ENCODE results near the gene NEUROD1.
A peak's percentile ranks its signal among the peaks of the same experiment; 100 is the strongest.

NEUROD1 gene

GRCh38 chr2:181660181-181660580 is 20.1 kb downstream of the NEUROD1 start:
- no peak for ATAC-seq (ENCODE audit: low read depth)
- H3K4me1 ChIP-seq (ENCODE audit: insufficient read depth, poor library complexity, severe bottlenecking) = no peaks in the 10 kb centered on the region
- H3K36me3 ChIP-seq (ENCODE audit: low read depth) = no peaks in the 10 kb centered on the region
- H3K4me3 ChIP-seq (ENCODE audit: severe bottlenecking) = no peak overlapping the region
- H3K27ac ChIP-seq (ENCODE audit: poor library complexity, severe bottlenecking) = no peak overlapping the region
- TF ChIP-seq CTCF (IDR thresholded peaks at IDR 0.05; ENCODE audit: poor library complexity, severe bottlenecking) = no peak
- DNase-seq (ENCODE audit: low spot score) = no peak
- H3K27me3 ChIP-seq (ENCODE audit: insufficient read depth, poor library complexity, severe bottlenecking) = peaks cover 20% of the 10 kb centered on the region
- H3K9me3 ChIP-seq (ENCODE audit: severe bottlenecking) = no peaks in the 10 kb centered on the region

GRCh38 chr2:181658444-181658843 is 21.9 kb downstream of the NEUROD1 start:
- no peak for TF ChIP-seq CTCF (IDR thresholded peaks at IDR 0.05; ENCODE audit: poor library complexity, severe bottlenecking)
- H3K27me3 ChIP-seq (ENCODE audit: insufficient read depth, poor library complexity, severe bottlenecking) = peaks cover 25% of the 10 kb centered on the region
- no peaks in the 10 kb centered on the region for H3K9me3 ChIP-seq (ENCODE audit: severe bottlenecking)
- ATAC-seq (ENCODE audit: low read depth) = no peak
- H3K4me3 ChIP-seq (ENCODE audit: severe bottlenecking) = no peak overlapping the region
- DNase-seq (ENCODE audit: low spot score) = no peak
- no peak overlapping the region for H3K27ac ChIP-seq (ENCODE audit: poor library complexity, severe bottlenecking)
- no peaks in the 10 kb centered on the region for H3K36me3 ChIP-seq (ENCODE audit: low read depth)
- H3K4me1 ChIP-seq (ENCODE audit: insufficient read depth, poor library complexity, severe bottlenecking) = no peaks in the 10 kb centered on the region

GRCh38 chr2:181657379-181657778 is 22.9 kb downstream of the NEUROD1 start:
- ATAC-seq (ENCODE audit: low read depth) (no peak), DNase-seq (ENCODE audit: low spot score) (no peak)
- H3K4me1 ChIP-seq (ENCODE audit: insufficient read depth, poor library complexity, severe bottlenecking) = no peaks in the 10 kb centered on the region
- TF ChIP-seq CTCF (IDR thresholded peaks at IDR 0.05; ENCODE audit: poor library complexity, severe bottlenecking) = no peak
- no peaks in the 10 kb centered on the region for H3K9me3 ChIP-seq (ENCODE audit: severe bottlenecking)
- H3K27ac ChIP-seq (ENCODE audit: poor library complexity, severe bottlenecking) = no peak overlapping the region
- H3K36me3 ChIP-seq (ENCODE audit: low read depth) = no peaks in the 10 kb centered on the region
- H3K4me3 ChIP-seq (ENCODE audit: severe bottlenecking) = no peak overlapping the region
- H3K27me3 ChIP-seq (ENCODE audit: insufficient read depth, poor library complexity, severe bottlenecking) = peaks cover 27% of the 10 kb centered on the region

GRCh38 chr2:181656450-181657291 is 23.6 kb downstream of the NEUROD1 start, which contains the start of gene CERKL:
Gene CERKL, minus strand, starts transcription at chr2:181657105. Its CDS starts 99 bp downstream, at chr2:181657006.
- peak; percentile 46 for DNase-seq (ENCODE audit: low spot score)
- Histone ChIP-seq H3K9me3 (ENCODE audit: severe bottlenecking) (no peaks in the 10 kb centered on the region), H3K27ac (ENCODE audit: poor library complexity, severe bottlenecking) (no peak within 1 kb of the TSS), H3K4me1 (ENCODE audit: insufficient read depth, poor library complexity, severe bottlenecking) (no peaks in the 10 kb centered on the region), H3K27me3 (ENCODE audit: insufficient read depth, poor library complexity, severe bottlenecking) (peaks cover 27% of the 10 kb centered on the region), H3K4me3 (ENCODE audit: severe bottlenecking) (peak within 1 kb of the TSS; percentile 35), H3K36me3 (ENCODE audit: low read depth) (no peaks in the 10 kb centered on the region)
- no peak for TF ChIP-seq CTCF (IDR thresholded peaks at IDR 0.05; ENCODE audit: poor library complexity, severe bottlenecking)
- ATAC-seq (ENCODE audit: low read depth) = peak; percentile 74

GRCh38 chr2:181655519-181655918 is 24.8 kb downstream of the NEUROD1 start:
- no peak for DNase-seq (ENCODE audit: low spot score)
- Histone ChIP-seq H3K27ac (ENCODE audit: poor library complexity, severe bottlenecking) (no peak overlapping the region), H3K4me1 (ENCODE audit: insufficient read depth, poor library complexity, severe bottlenecking) (no peaks in the 10 kb centered on the region), H3K9me3 (ENCODE audit: severe bottlenecking) (no peaks in the 10 kb centered on the region), H3K36me3 (ENCODE audit: low read depth) (no peaks in the 10 kb centered on the region), H3K4me3 (ENCODE audit: severe bottlenecking) (no peak overlapping the region), H3K27me3 (ENCODE audit: insufficient read depth, poor library complexity, severe bottlenecking) (peaks cover 27% of the 10 kb centered on the region)
- TF ChIP-seq CTCF (IDR thresholded peaks at IDR 0.05; ENCODE audit: poor library complexity, severe bottlenecking) = no peak
- no peak for ATAC-seq (ENCODE audit: low read depth)

Data from RWPE2 (cell line).